OCI-LY3 (cell line): ENCODE data around the gene VTA1.

Source experiments
- H2AFZ ChIP-seq: fragments of 200-600, 300-600 bp; shearing (Covaris generic); 2 replicates; pipeline ENCODE4 v1.6.0; 2014; ENCODE audit warnings: antibody characterized with exemption, low read depth, low read length
- H3K27ac ChIP-seq: fragments of 200-600, 300-600 bp; sonication (generic); 2 replicates; pipeline ENCODE4 v1.5.1; 2014; ENCODE audit warnings: mild to moderate bottlenecking, low read length, moderate library complexity, mixed read lengths
- H3K27me3 ChIP-seq: fragments of 200-600, 300-600 bp; sonication (generic); 2 replicates; pipeline ENCODE4 v1.6.1; 2014; ENCODE audit warnings: low read depth, low read length, mixed read lengths
- H3K36me3 ChIP-seq: fragments of 200-600, 300-600 bp; sonication (generic); replicated peaks from 2 replicates; pipeline ENCODE3; 2014; ENCODE audit warnings: low read depth, low read length, mixed read lengths
- H3K4me1 ChIP-seq: fragments of 300-600, 200-600 bp; sonication (generic); 2 replicates; pipeline ENCODE4 v1.6.1; 2014; ENCODE audit warnings: low read length, mixed read lengths
- H3K4me2 ChIP-seq: fragments of 200-600, 300-600 bp; sonication (generic); 2 replicates; pipeline ENCODE4 v1.6.1; 2014; ENCODE audit warnings: low read length, mixed read lengths
- H3K4me3 ChIP-seq: fragments of 300-600, 200-600 bp; sonication (generic); 2 replicates; pipeline ENCODE4 v1.5.1; 2014; ENCODE audit warnings: antibody characterized with exemption, mild to moderate bottlenecking, low read length, moderate library complexity
- H3K79me2 ChIP-seq: fragments of 300-600, 200-600 bp; shearing (Covaris generic); 2 replicates; pipeline ENCODE4 v1.6.1; 2014; ENCODE audit warnings: mild to moderate bottlenecking, low read length, mixed read lengths
- H3K9ac ChIP-seq: fragments of 300-600, 200-600 bp; shearing (Covaris generic); 2 replicates; pipeline ENCODE4 v1.6.0; 2014; ENCODE audit warnings: mild to moderate bottlenecking, low read length, moderate library complexity
- H3K9me3 ChIP-seq: fragments of 200-600, 300-600 bp; shearing (Covaris generic); 2 replicates; pipeline ENCODE4 v1.6.1; 2014; ENCODE audit warnings: low read length, mixed read lengths; ENCODE audit not compliant: insufficient read depth
- H4K20me1 ChIP-seq: fragments of 200-600, 300-600 bp; sonication (generic); 2 replicates; pipeline ENCODE4 v1.6.1; 2016; ENCODE audit warnings: low read length, mixed read lengths; ENCODE audit not compliant: insufficient read depth
- CTCF ChIP-seq: fragments of 200-600, 300-600 bp; sonication (generic); IDR thresholded peaks from 2 replicates; pipeline ENCODE4 v1.5.1; 2014; ENCODE audit warnings: antibody characterized with exemption, low read length, low read depth
- EZH2phosphoT487 ChIP-seq: fragments of 200-600 bp; shearing (Covaris generic); IDR thresholded peaks from 2 replicates; pipeline ENCODE4 v1.6.1; 2018; ENCODE audit warnings: antibody characterized with exemption, mixed run types, low read depth

The VTA1 gene

GRCh38 chr6:142178129-142178528 lies 31.1 kb downstream of the VTA1 start:
- Histone ChIP-seq H3K27me3 (no peaks in the 10 kb centered on the region), H3K4me1 (peaks cover 2% of the 10 kb centered on the region), H3K4me2 (no peak overlapping the region), H4K20me1 (no peaks in the 10 kb centered on the region), H2AFZ (no peak overlapping the region), H3K9ac (no peak overlapping the region), H3K9me3 (no peaks in the 10 kb centered on the region), H3K36me3 (peaks cover 11% of the 10 kb centered on the region), H3K79me2 (no peaks in the 10 kb centered on the region), H3K4me3 (no peak overlapping the region), H3K27ac (no peak overlapping the region)
- TF ChIP-seq CTCF (no peak), EZH2phosphoT487 (no peak)

DNA sequence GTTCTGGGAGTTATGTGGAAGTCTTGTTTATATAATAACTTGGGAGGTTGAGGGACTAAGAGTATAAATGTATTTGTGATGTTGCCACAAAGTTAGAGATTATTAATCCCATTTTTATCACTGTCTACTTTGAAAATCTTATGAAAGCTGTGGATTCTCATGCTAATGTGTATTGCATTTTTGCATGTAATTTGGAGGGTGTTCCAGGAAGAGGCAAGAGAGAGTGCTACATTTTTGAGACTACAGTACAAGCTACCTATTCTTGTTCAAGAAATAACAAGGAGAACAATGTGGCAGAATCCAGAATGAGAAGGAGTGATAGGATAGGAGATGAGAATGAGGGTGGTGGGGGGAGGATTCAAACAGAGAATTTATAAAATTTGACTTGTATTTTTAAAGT lies 34.9 kb downstream of the VTA1 start:
- no peak overlapping the region for H3K4me3 ChIP-seq
- no peaks in the 10 kb centered on the region for H3K9me3 ChIP-seq
- no peaks in the 10 kb centered on the region for H3K79me2 ChIP-seq
- peaks cover 11% of the 10 kb centered on the region for H3K36me3 ChIP-seq
- no peaks in the 10 kb centered on the region for H3K27me3 ChIP-seq
- H3K4me2 ChIP-seq = no peak overlapping the region
- no peak for TF ChIP-seq EZH2phosphoT487
- no peak for TF ChIP-seq CTCF
- H3K4me1 ChIP-seq = peaks cover 7% of the 10 kb centered on the region
- H3K27ac ChIP-seq = no peak overlapping the region
- no peak overlapping the region for H2AFZ ChIP-seq
- no peaks in the 10 kb centered on the region for H4K20me1 ChIP-seq
- H3K9ac ChIP-seq = no peak overlapping the region

DNA sequence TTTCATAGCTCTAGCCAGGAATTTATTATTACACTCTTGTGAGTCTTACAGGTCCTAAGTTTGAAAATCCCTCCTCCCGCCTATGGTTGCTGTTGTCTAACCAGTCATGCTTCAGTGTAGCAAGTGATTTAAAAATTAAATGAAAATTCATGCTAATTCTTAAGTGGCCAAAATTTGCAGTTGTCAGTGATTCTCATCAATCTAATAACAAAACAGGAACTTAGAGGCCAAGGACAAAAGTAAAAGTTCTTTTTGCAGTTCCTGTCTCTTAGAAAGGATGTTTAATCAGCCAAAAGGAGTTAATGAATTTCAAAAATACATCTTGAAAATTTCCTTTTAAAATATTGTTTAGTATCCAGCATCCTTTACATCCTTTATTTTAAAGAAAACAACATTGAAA lies 36.3 kb downstream of the VTA1 start:
- Histone ChIP-seq H3K4me1 (peaks cover 7% of the 10 kb centered on the region), H4K20me1 (no peaks in the 10 kb centered on the region), H3K4me2 (no peak overlapping the region), H3K36me3 (no peaks in the 10 kb centered on the region), H3K4me3 (no peak overlapping the region), H3K27ac (no peak overlapping the region), H2AFZ (no peak overlapping the region), H3K27me3 (no peaks in the 10 kb centered on the region), H3K79me2 (no peaks in the 10 kb centered on the region), H3K9ac (no peak overlapping the region), H3K9me3 (no peaks in the 10 kb centered on the region)
- TF ChIP-seq EZH2phosphoT487 (no peak), CTCF (no peak)

DNA sequence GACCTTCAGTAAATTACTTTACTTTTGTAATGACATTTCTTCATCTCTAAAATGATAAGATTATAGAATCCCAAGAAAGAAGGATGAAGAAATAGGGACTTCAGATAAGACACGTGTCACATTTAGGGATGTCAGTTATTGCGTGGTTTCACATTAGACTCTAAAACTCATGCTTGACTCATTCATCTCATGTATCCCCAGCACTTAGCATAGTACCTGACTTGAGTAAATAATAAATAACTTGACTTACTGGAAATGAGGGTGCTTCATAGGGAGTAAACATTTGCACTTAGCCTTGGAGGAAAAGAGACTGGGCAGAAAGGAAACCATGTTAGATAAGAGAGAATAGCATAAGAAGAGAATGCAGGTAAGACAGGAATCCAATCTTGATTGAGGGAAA lies 37.2 kb downstream of the VTA1 start:
- no peaks in the 10 kb centered on the region for H3K36me3 ChIP-seq
- H3K27me3 ChIP-seq = no peaks in the 10 kb centered on the region
- H3K27ac ChIP-seq = no peak overlapping the region
- TF ChIP-seq EZH2phosphoT487 (no peak), CTCF (no peak)
- H3K79me2 ChIP-seq = no peaks in the 10 kb centered on the region
- no peak overlapping the region for H3K4me3 ChIP-seq
- H3K4me2 ChIP-seq = no peak overlapping the region
- no peaks in the 10 kb centered on the region for H4K20me1 ChIP-seq
- H2AFZ ChIP-seq = no peak overlapping the region
- H3K4me1 ChIP-seq = peaks cover 7% of the 10 kb centered on the region
- no peaks in the 10 kb centered on the region for H3K9me3 ChIP-seq
- H3K9ac ChIP-seq = no peak overlapping the region
